AG10803 (cell line): ENCODE measurements around the gene RASAL1.

ENCODE experiments used
- DNase-seq: peaks from one replicate; pipeline ENCODE4 v3.0.0; 2010; ENCODE audit warnings: low read depth
- H3K4me3 ChIP-seq: 2 replicates; pipeline ENCODE4 v1.5.1; 2011; ENCODE audit warnings: mild to moderate bottlenecking, low read length, control low read depth
- TF ChIP-seq, protein P1 (sequence below): conservative IDR thresholded peaks from 2 replicates; pipeline ENCODE4 v1.5.1; 2011; ENCODE audit warnings: mild to moderate bottlenecking, low read length, control low read depth, inconsistent platforms

The RASAL1 gene

DNA sequence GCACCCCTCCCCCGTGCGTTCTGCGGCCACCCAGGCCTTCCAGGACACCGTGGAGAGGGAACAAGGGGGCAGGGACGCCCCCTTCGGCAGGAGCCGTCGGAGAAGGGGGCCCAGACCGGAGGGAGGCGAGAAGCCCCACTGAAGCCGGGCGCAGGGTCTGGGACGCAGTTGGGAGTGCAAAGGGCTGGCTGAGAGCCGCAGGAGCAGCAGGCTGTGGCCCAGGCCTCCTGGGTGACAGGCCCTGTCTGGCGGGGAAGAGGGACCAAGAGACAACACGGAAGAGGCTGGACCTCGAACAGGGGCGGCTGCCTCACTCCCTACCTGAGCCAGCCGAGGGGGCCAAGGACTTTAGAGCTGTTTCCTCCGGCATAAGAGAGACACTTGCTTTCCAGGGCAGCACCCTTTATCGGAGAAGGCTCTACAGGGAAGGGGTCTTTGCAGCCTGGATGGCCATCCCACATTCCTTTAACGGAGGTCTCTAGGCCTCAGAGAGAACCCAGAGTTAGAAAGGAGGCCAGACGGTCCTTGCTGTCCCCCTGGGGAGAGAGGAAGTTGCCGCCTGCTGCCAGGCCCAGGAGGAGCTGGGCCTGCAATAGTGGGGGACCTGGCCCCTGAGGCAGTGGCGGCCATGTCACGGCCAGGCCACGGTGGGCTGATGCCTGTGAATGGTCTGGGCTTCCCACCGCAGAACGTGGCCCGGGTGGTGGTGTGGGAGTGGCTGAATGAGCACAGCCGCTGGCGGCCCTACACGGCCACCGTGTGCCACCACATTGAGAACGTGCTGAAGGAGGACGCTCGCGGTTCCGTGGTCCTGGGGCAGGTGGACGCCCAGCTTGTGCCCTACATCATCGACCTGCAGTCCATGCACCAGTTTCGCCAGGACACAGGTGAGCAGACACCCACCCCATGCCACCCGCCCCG, 77.7 kb downstream of the RASAL1 start:
- no peak overlapping the region for H3K4me3 ChIP-seq
- no peak for DNase-seq
- TF ChIP-seq, protein P1, sequence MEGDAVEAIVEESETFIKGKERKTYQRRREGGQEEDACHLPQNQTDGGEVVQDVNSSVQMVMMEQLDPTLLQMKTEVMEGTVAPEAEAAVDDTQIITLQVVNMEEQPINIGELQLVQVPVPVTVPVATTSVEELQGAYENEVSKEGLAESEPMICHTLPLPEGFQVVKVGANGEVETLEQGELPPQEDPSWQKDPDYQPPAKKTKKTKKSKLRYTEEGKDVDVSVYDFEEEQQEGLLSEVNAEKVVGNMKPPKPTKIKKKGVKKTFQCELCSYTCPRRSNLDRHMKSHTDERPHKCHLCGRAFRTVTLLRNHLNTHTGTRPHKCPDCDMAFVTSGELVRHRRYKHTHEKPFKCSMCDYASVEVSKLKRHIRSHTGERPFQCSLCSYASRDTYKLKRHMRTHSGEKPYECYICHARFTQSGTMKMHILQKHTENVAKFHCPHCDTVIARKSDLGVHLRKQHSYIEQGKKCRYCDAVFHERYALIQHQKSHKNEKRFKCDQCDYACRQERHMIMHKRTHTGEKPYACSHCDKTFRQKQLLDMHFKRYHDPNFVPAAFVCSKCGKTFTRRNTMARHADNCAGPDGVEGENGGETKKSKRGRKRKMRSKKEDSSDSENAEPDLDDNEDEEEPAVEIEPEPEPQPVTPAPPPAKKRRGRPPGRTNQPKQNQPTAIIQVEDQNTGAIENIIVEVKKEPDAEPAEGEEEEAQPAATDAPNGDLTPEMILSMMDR = no peak

DNA sequence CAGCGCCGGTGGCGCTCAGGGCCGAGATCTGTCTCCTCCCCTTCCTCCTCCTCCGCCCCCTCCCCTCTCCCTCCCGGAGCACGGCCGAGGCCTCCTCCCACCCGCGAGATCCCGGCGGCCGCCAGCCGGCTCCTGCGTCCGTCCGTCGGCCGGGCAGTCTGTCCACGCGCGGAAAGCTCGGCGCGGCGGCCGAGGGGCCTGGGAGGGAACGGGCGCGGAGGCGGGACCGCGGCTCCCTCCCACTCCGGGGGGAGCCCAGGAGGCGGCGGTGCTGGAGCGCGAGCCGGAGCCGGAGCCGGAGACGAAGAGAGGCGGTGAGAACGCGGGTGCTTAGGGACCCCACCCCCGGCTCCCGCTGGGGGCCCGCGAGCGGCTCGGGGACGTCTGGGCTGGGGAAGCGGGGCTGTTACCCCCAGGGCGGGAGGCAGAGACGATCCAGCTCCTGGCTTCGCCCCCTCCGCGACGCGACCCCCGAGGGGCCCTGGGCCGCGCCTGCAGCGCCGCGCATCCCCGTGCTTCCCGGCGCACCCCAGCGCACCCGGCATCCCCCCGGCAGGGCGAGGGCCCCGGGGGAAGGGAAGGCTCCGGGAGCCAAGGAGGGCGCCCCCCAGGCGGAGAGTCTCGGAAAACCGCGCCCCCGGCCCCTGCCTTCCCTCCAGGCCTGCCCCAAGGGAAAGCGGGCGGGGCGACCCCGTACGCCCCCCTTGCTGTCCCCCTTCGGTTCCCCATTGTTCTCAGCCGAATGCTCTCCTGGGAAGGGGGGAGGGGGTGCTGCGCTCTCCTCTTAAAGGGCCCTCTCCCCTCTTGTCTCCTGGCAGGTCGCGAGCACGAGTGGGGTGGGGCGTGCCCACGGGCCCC, 78.7 kb downstream of the RASAL1 start, which contains the start of gene DTX1:
Gene DTX1 (plus strand): TSS at position 100 of the 858 bp plus-strand sequence. CDS start 1,463 bp downstream, outside the sequence.
- DNase-seq = no peak
- H3K4me3 ChIP-seq = no peak within 1 kb of the TSS
- TF ChIP-seq, protein P1 = no peak

DNA sequence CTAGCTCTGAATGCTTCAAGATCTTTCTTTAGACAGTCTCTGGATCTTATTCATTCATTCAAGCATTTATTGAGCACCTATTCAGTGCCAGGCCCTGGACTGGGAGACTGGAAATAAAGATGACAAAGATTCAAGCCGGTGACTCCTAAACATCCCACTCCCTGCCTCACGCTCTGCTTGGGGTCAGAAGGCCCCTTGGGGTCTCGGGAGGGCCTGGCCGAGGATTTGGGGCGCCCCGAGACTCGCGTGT, 79.3 kb downstream of the RASAL1 start:
- no peak overlapping the region for H3K4me3 ChIP-seq
- TF ChIP-seq, protein P1 = no peak
- DNase-seq = no peak

DNA sequence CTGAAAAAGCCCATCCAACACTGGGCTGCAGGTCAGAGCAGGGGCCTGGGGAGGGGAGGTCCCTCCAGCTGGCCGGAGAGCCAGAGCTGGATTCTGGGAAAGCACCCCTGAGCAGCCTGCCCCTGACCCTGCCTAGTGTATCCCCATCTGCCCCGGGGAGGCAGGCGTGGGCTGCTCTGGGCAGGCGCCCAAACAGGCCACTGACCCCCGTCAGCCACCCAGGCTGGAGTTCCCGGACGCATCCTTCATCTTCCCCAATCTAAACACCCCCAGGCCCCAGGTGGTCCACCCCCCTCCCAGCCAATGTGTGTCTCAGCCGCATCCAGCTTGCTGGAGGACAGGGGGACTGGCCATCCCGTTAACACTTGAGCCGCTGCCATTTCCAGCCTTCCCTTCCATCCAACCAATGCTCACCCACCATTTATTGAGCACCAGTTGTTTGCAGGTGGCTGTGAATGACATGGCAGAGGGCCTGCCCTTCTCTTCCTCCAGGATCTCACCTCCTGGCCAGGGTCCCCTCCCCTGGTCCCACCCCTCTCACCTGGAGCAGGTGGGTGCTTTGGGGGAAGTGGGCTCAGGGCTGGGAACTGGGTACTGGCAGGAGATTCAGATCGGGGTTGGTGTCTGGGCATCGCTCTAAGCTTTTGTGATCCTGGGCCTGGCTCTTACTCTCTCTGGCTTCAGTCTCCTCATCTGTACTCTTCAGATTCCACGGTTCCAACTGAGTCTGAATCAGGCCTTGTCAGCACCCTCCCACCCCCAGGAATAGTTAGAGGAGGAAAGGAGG, 79.8 kb downstream of the RASAL1 start:
- no peak overlapping the region for H3K4me3 ChIP-seq
- no peak for DNase-seq
- TF ChIP-seq, protein P1 = no peak

DNA sequence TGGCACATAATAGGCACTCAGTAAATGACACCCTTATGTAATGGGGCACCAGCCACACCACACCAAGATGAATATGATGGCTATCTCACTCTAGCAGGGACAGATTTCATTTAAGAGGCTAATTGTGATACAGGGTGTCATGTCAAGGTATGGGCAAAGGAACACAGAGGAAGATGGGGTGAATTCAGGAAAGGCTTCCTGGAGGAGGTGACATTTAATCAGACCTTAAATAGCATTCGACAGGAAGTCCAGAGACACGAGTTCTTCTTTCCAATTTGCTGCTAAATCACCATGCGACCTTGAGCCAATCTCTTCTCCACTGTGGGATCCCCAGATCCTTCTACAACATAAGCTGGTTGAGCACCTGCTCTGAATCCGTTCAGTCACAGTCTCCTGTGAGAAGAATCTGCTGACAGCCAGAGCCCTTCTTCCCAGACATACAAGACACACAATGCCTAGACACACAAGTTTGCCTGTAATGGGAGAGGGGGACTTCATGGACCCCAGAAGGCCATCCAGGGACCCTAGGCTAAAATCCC, 80.5 kb downstream of the RASAL1 start:
- DNase-seq = no peak
- H3K4me3 ChIP-seq = no peak overlapping the region
- TF ChIP-seq, protein P1 = no peak

DNA sequence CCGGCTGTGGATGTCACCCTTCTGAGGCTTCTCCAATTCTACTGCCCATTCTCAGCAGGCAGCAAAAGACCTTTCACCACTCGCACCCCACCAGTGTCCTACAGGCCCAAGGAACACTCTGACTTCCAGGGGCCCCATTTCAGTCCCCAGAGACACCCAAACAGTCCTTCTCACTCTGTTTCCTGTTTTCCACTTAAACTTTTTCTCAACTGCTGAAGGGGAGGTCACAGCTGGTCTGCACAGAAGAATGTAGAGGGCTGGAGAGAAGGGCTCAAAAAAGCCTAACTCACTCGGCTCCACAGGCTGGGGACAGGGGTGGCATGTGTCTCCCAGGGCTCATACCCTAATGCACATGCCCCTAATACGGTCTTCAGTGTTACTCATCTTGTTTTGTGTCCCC, 83.2 kb downstream of the RASAL1 start:
- H3K4me3 ChIP-seq = no peak overlapping the region
- TF ChIP-seq, protein P1 = no peak
- DNase-seq = no peak
